HCT116 (cell line): Measurements from ENCODE around the gene PEAK3. TPM values are rescaled to one million over a fixed set of nuclear protein-coding genes. Genes with fewer than 3 reads are reported as not detected.

ENCODE experiments used
- ATAC-seq: fragments of 200-7000 bp; cut with Tn5 transposase; 2 replicates; pipeline ENCODE4 v1.9.1; 2020; ENCODE audit warnings: mild to moderate bottlenecking, moderate library complexity
- BruUV-seq: library from RNA; stranded (reverse); fragments of 400-500 nt; replicated peaks from 2 replicates; lab custom pipeline; 2021; lab: Mats Ljungman, UMichigan
- CTCF ChIA-PET: fragments of 300-600 bp; sonication (Branson Sonifier 250); formaldehyde crosslinking; loops from one replicate; lab custom pipeline; 2021; ENCODE audit warnings: antibody characterized with exemption; lab: Charles Lee
- POLR2A ChIA-PET: fragments of 300-600, 350-600 bp; sonication (Branson Sonifier 250); formaldehyde crosslinking; loops from one replicate; lab custom pipeline; 2021; ENCODE audit warnings: antibody characterized with exemption; lab: Charles Lee
- RAD21 ChIA-PET, 2 experiments: fragments of 300-600 bp; sonication (Branson Sonifier 250); formaldehyde crosslinking; loops; one replicate each; lab custom pipeline; 2023; ENCODE audit warnings: low total read pairs in 2 of 2; ENCODE audit not compliant: uncharacterized antibody in 2 of 2, unreplicated experiment in 2 of 2, low non-redundant PET in 1 of 2; lab: Charles Lee
- DNase-seq: peaks from one replicate; pipeline ENCODE4 v3.0.0-alpha.2; 2010; ENCODE audit warnings: low read depth, low spot score
- H2AFZ ChIP-seq: fragments of 200-600 bp; shearing (Covaris generic), sonication (generic); 2 replicates; pipeline ENCODE4 v1.6.1; 2017; ENCODE audit warnings: low read depth, mixed run types, mixed read lengths, antibody characterized with exemption, low read length; ENCODE audit not compliant: poor library complexity, severe bottlenecking
- H3K27ac ChIP-seq: 2 replicates; pipeline ENCODE4 v1.5.1; 2012; ENCODE audit warnings: low read depth, low read length
- H3K27me3 ChIP-seq: fragments of 200-600 bp; sonication (generic); 2 replicates; pipeline ENCODE4 v1.6.1; 2016; ENCODE audit warnings: mixed run types, low read length, mixed read lengths; ENCODE audit not compliant: insufficient read depth
- H3K36me3 ChIP-seq, 2 experiments: fragments of 200-500 bp in 1 of 2; fragments of 200-600 bp in 1 of 2; sonication (Bioruptor generic) in 1 of 2; sonication (generic) in 1 of 2; 2 replicates each; pipeline versions ENCODE4 v1.5.1 to v1.6.1; 2014 to 2016; ENCODE audit warnings: low read length in 2 of 2, inconsistent platforms in 1 of 2, mixed read lengths in 1 of 2, mixed run types in 1 of 2; ENCODE audit not compliant: insufficient read depth in 2 of 2, control insufficient read depth in 1 of 2
- H3K4me1 ChIP-seq, 2 experiments: fragments of 200-600 bp in 1 of 2; sonication (generic) in 1 of 2; 2 replicates each; pipeline versions ENCODE4 v1.5.1 to v1.6.1; 2012 to 2017; ENCODE audit warnings: low read length in 2 of 2, inconsistent platforms in 1 of 2, mild to moderate bottlenecking in 1 of 2, mixed read lengths in 1 of 2, mixed run types in 1 of 2, moderate library complexity in 1 of 2; ENCODE audit not compliant: insufficient read depth in 2 of 2, control insufficient read depth in 1 of 2
- H3K4me2 ChIP-seq: fragments of 200-600 bp; sonication (generic); 2 replicates; pipeline ENCODE4 v1.6.1; 2017; ENCODE audit warnings: mixed run types, low read length, mixed read lengths
- H3K4me3 ChIP-seq, 2 experiments: fragments of 200-600 bp in 1 of 2; sonication (generic) in 1 of 2; replicated peaks in 1 of 2; 2 replicates each; pipeline ENCODE4 v1.5.1; 2011 to 2016; ENCODE audit warnings: low read length in 2 of 2, control low read depth in 1 of 2, low read depth in 1 of 2, mild to moderate bottlenecking in 1 of 2, mixed read lengths in 1 of 2, mixed run types in 1 of 2
- H3K79me2 ChIP-seq: fragments of 200-600 bp; sonication (generic); 2 replicates; pipeline ENCODE4 v1.6.1; 2017; ENCODE audit warnings: mild to moderate bottlenecking, mixed run types, low read length, moderate library complexity, mixed read lengths; ENCODE audit not compliant: insufficient read depth
- H3K9ac ChIP-seq: fragments of 200-600 bp; sonication (generic); 2 replicates; pipeline ENCODE4 v1.6.1; 2016; ENCODE audit warnings: low read length, mixed read lengths
- H3K9me2 ChIP-seq: fragments of 200-600 bp; sonication (generic), shearing (Covaris generic); 2 replicates; pipeline ENCODE4 v1.6.1; 2017; ENCODE audit warnings: mixed run types, mild to moderate bottlenecking, moderate library complexity; ENCODE audit not compliant: insufficient read depth
- H3K9me3 ChIP-seq, 2 experiments: fragments of 200-500 bp in 1 of 2; fragments of 200-600 bp in 1 of 2; sonication (Bioruptor generic) in 1 of 2; sonication (generic) in 1 of 2; 2 replicates each; pipeline ENCODE4 v1.6.1; 2014 to 2017; ENCODE audit warnings: low read length in 2 of 2, mixed read lengths in 2 of 2, inconsistent platforms in 1 of 2, low read depth in 1 of 2, mild to moderate bottlenecking in 1 of 2, mixed run types in 1 of 2, moderate library complexity in 1 of 2; ENCODE audit not compliant: control insufficient read depth in 1 of 2, insufficient read depth in 1 of 2
- H4K20me1 ChIP-seq: fragments of 200-600 bp; sonication (generic), shearing (Covaris generic); 2 replicates; pipeline ENCODE4 v1.6.1; 2017; ENCODE audit warnings: mixed run types, mild to moderate bottlenecking, moderate library complexity; ENCODE audit not compliant: insufficient read depth
- CBX3 ChIP-seq: IDR thresholded peaks from 2 replicates; pipeline ENCODE4 v1.6.1; 2012; ENCODE audit warnings: low read depth
- ELF1 ChIP-seq: IDR thresholded peaks from 2 replicates; pipeline ENCODE4 v1.6.1; 2012; ENCODE audit warnings: low read depth, borderline replicate concordance
- EZH2 ChIP-seq: fragments of 200-600 bp; sonication (generic); IDR thresholded peaks from 2 replicates; pipeline ENCODE4 v1.6.1; 2017; ENCODE audit warnings: antibody characterized with exemption, mixed run types
- JUND ChIP-seq: IDR thresholded peaks from 2 replicates; pipeline ENCODE4 v1.6.1; 2012
- MAX ChIP-seq: IDR thresholded peaks from 2 replicates; pipeline ENCODE4 v1.6.1; 2012
- POLR2AphosphoS5 ChIP-seq: IDR thresholded peaks from 2 replicates; pipeline ENCODE4 v1.6.1; 2011; ENCODE audit warnings: mild to moderate bottlenecking, low read depth, low read length, moderate library complexity
- RAD21 ChIP-seq: IDR thresholded peaks from 2 replicates; pipeline ENCODE4 v1.6.1; 2012; ENCODE audit warnings: low read depth, mild to moderate bottlenecking
- REST ChIP-seq: IDR thresholded peaks from 2 replicates; pipeline ENCODE4 v1.6.1; 2012; ENCODE audit warnings: low read depth
- SIN3A ChIP-seq: IDR thresholded peaks from 2 replicates; pipeline ENCODE4 v1.6.1; 2012; ENCODE audit warnings: low read depth
- SP1 ChIP-seq: IDR thresholded peaks from 2 replicates; pipeline ENCODE4 v1.6.1; 2012; ENCODE audit warnings: low read depth
- SRF ChIP-seq: IDR thresholded peaks from 2 replicates; pipeline ENCODE4 v1.6.1; 2012; ENCODE audit warnings: low read depth
- TCF7L2 ChIP-seq: IDR thresholded peaks from 2 replicates; pipeline ENCODE4 v1.7.0; 2011; ENCODE audit warnings: borderline replicate concordance, inconsistent platforms; ENCODE audit not compliant: insufficient read depth, insufficient read length; ENCODE audit errors: extremely low read depth
- ZFX ChIP-seq: fragments of 450-650 bp; IDR thresholded peaks from 2 replicates; pipeline ENCODE4 v1.6.1; 2017
- intact Hi-C: fragments of 100-400 bp; cut with micrococcal nuclease; formaldehyde crosslinking; loops from 2 replicates; pipeline ENCODE4 v1.10.0; 2022
- total RNA-seq: library from RNA; stranded (reverse); gene quantifications from one replicate; pipeline ENCODE4 v1.2.1, GENCODE V29; 2021; ENCODE audit not compliant: unreplicated experiment

The PEAK3 gene
- total RNA-seq, 1 experiment from 2014 or later = not detected

- Histone ChIP-seq H3K27me3 (no peaks in the 10 kb centered on the region), H3K4me2 (no peak within 1 kb of the TSS), H4K20me1 (no peaks in the 10 kb centered on the region), H3K36me3 (no peaks in the 10 kb centered on the region), H3K9me3 (no peaks in the 10 kb centered on the region), H2AFZ (no peak within 1 kb of the TSS), H3K9me2 (no peaks in the 10 kb centered on the region), H3K27ac (no peak within 1 kb of the TSS), H3K79me2 (no peaks in the 10 kb centered on the region), H3K9ac (no peak within 1 kb of the TSS), H3K4me3 (no peak within 1 kb of the TSS), H3K4me1 (peaks cover 7 to 12% of the 10 kb centered on the region in 2 experiments)
- no peak for DNase-seq
- no peak for ATAC-seq
- RAD21 ChIA-PET = no interaction called here
- CTCF ChIA-PET = no interaction called here
- POLR2A ChIA-PET = no interaction called here
- intact Hi-C loops = no loop called here
- BruUV-seq = no TSS peak
- TF ChIP-seq ELF1 (no peak), MAX (no peak), EZH2 (no peak), JUND (no peak)
Observed at GRCh38 chr19:2308114-2308556, 26.2 kb upstream of the PEAK3 start, which contains the start of gene LINGO3. LINGO3 (minus strand) TSS chr19:2308154; CDS start chr19:2291776, 16,378 bp downstream.

GRCh38 chr19:2307518-2308012 lies 25.6 kb upstream of the PEAK3 start:
- Histone ChIP-seq H3K4me1 (peaks cover 7 to 12% of the 10 kb centered on the region in 2 experiments), H3K9me3 (no peaks in the 10 kb centered on the region), H3K9ac (no peak overlapping the region), H3K9me2 (no peaks in the 10 kb centered on the region), H4K20me1 (no peaks in the 10 kb centered on the region), H3K4me2 (no peak overlapping the region), H3K27me3 (no peaks in the 10 kb centered on the region), H3K4me3 (no peak overlapping the region), H2AFZ (no peak overlapping the region), H3K27ac (no peak overlapping the region), H3K36me3 (no peaks in the 10 kb centered on the region), H3K79me2 (no peaks in the 10 kb centered on the region)
- DNase-seq = no peak
- no peak for TF ChIP-seq REST
- TF ChIP-seq RAD21 = no peak
- no peak for TF ChIP-seq TCF7L2
- TF ChIP-seq ELF1 = no peak
- no peak for TF ChIP-seq ZFX
- TF ChIP-seq SIN3A = no peak
- no peak for TF ChIP-seq SP1
- no peak for TF ChIP-seq CBX3
- TF ChIP-seq SRF = no peak
- TF ChIP-seq POLR2AphosphoS5 = no peak
- ATAC-seq = no peak
- intact Hi-C loops = no loop called here
- ChIA-PET POLR2A (no interaction called here), RAD21 (no interaction called here), CTCF (no interaction called here)
- BruUV-seq = no TSS peak
